ENCODE data around the gene CLRN3. TPM values are rescaled to one million over a fixed set of nuclear protein-coding genes. Genes with fewer than 3 reads are reported as not detected.

Gene CLRN3
- total and polyA plus RNA-seq, 2 donors (not counting 1 experiment from before 2014, with no cell fraction given) = not detected

GRCh38 chr10:127851661-127852194 is 41.0 kb downstream of the CLRN3 start:
- Histone ChIP-seq H4K20me1 (ENCODE audit: control insufficient read depth, extremely low read depth, insufficient read depth, low read length) (no peaks in the 10 kb centered on the region), H3K9me3 (ENCODE audit: control insufficient read depth, insufficient read depth, low read depth, low read length) (no peaks in the 10 kb centered on the region), H3K79me2 (ENCODE audit: control insufficient read depth, insufficient read depth, low read length) (no peaks in the 10 kb centered on the region), H3K4me2 (ENCODE audit: extremely low read depth, insufficient read depth, low read length) (no peak overlapping the region), H3K4me1 (ENCODE audit: control insufficient read depth, extremely low read depth, insufficient read depth, low read length) (no peaks in the 10 kb centered on the region), H3K9ac (ENCODE audit: insufficient read depth, low read length) (no peak overlapping the region), H3K27ac (ENCODE audit: insufficient read depth, low read length) (no peak overlapping the region), H3K27me3 (ENCODE audit: control insufficient read depth, insufficient read depth, low read length) (no peaks in the 10 kb centered on the region), H3K36me3 (ENCODE audit: control insufficient read depth, insufficient read depth, low read length) (no peaks in the 10 kb centered on the region), H3K4me3 (replicated peaks in 1 of 4; ENCODE audit: control extremely low read depth in 1 of 4, insufficient read depth in 1 of 4, low read depth in 3 of 4, low read length in 4 of 4) (no peak overlapping the region), H2AFZ (ENCODE audit: low read length) (no peak overlapping the region)
- no peak for TF ChIP-seq EZH2 (IDR thresholded peaks at IDR 0.05; ENCODE audit: low read length, missing control alignments)
- no peak for TF ChIP-seq CTCF (conservative IDR thresholded peaks at IDR 0.05 in 1 of 2, IDR thresholded peaks at IDR 0.05 in 1 of 2; ENCODE audit: low read depth in 1 of 2, low read length in 2 of 2)
- no peak for DNase-seq (ENCODE audit: low read depth in 2 of 2)

DNA sequence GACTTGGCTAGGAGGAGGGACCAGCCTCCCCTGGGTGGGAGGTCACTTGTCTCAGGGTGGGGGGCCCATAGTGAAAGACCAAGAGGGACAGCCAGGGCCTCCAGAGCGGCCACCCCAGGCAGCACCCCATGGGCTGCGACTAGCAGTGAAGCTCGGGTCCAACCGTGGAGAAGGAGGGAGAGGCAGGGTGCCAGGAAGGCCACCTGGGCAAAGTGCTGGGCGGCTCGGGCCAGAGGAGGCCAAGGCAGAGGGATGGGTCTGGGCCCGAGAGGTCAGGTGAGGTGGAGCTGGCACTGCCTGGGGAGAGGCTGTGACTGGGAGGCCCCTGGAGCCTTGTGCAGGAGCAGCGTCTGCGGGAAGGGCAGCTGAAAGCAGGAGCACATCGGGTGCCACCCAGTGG is 41.8 kb downstream of the CLRN3 start:
- H3K4me3 ChIP-seq (replicated peaks in 1 of 4; ENCODE audit: control extremely low read depth in 1 of 4, insufficient read depth in 1 of 4, low read depth in 3 of 4, low read length in 4 of 4) = no peak overlapping the region
- H3K27ac ChIP-seq (ENCODE audit: insufficient read depth, low read length) = no peak overlapping the region
- no peaks in the 10 kb centered on the region for H4K20me1 ChIP-seq (ENCODE audit: control insufficient read depth, extremely low read depth, insufficient read depth, low read length)
- no peaks in the 10 kb centered on the region for H3K79me2 ChIP-seq (ENCODE audit: control insufficient read depth, insufficient read depth, low read length)
- no peak for TF ChIP-seq CTCF (conservative IDR thresholded peaks at IDR 0.05 in 1 of 2, IDR thresholded peaks at IDR 0.05 in 1 of 2; ENCODE audit: low read depth in 1 of 2, low read length in 2 of 2)
- no peak for TF ChIP-seq EZH2 (IDR thresholded peaks at IDR 0.05; ENCODE audit: low read length, missing control alignments)
- H3K27me3 ChIP-seq (ENCODE audit: control insufficient read depth, insufficient read depth, low read length) = no peaks in the 10 kb centered on the region
- no peak overlapping the region for H2AFZ ChIP-seq (ENCODE audit: low read length)
- H3K4me2 ChIP-seq (ENCODE audit: extremely low read depth, insufficient read depth, low read length) = no peak overlapping the region
- no peak overlapping the region for H3K9ac ChIP-seq (ENCODE audit: insufficient read depth, low read length)
- DNase-seq (ENCODE audit: low read depth in 2 of 2) = no peak
- H3K9me3 ChIP-seq (ENCODE audit: control insufficient read depth, insufficient read depth, low read depth, low read length) = no peaks in the 10 kb centered on the region
- no peaks in the 10 kb centered on the region for H3K36me3 ChIP-seq (ENCODE audit: control insufficient read depth, insufficient read depth, low read length)
- H3K4me1 ChIP-seq (ENCODE audit: control insufficient read depth, extremely low read depth, insufficient read depth, low read length) = no peaks in the 10 kb centered on the region

DNA sequence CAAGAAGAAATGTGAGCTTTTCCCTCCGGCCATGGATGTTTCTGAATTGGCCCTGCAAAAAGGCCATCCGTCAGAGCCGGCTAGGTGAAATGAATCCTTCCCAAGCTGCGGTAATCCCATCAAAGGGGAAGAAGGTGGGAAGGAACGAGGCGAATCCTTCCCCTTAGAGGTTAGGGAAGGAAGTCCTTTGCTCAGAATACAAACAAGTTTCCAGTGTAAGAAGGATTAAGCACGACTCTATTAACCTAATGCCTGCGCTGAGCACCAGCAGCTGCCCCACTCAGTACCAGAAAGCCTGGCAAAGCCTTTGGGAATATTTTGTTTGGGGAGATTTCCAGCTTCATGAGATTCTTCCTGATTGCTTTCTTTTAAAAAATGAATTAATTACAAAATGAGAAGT is 42.8 kb downstream of the CLRN3 start:
- TF ChIP-seq EZH2 (IDR thresholded peaks at IDR 0.05; ENCODE audit: low read length, missing control alignments) = no peak
- no peak for TF ChIP-seq CTCF (conservative IDR thresholded peaks at IDR 0.05 in 1 of 2, IDR thresholded peaks at IDR 0.05 in 1 of 2; ENCODE audit: low read depth in 1 of 2, low read length in 2 of 2)
- Histone ChIP-seq H3K9me3 (ENCODE audit: control insufficient read depth, insufficient read depth, low read depth, low read length) (no peaks in the 10 kb centered on the region), H3K4me2 (ENCODE audit: extremely low read depth, insufficient read depth, low read length) (no peak overlapping the region), H3K27ac (ENCODE audit: insufficient read depth, low read length) (no peak overlapping the region), H3K9ac (ENCODE audit: insufficient read depth, low read length) (no peak overlapping the region), H4K20me1 (ENCODE audit: control insufficient read depth, extremely low read depth, insufficient read depth, low read length) (no peaks in the 10 kb centered on the region), H3K36me3 (ENCODE audit: control insufficient read depth, insufficient read depth, low read length) (no peaks in the 10 kb centered on the region), H2AFZ (ENCODE audit: low read length) (no peak overlapping the region), H3K4me3 (replicated peaks in 1 of 4; ENCODE audit: control extremely low read depth in 1 of 4, insufficient read depth in 1 of 4, low read depth in 3 of 4, low read length in 4 of 4) (no peak overlapping the region), H3K4me1 (ENCODE audit: control insufficient read depth, extremely low read depth, insufficient read depth, low read length) (no peaks in the 10 kb centered on the region), H3K27me3 (ENCODE audit: control insufficient read depth, insufficient read depth, low read length) (no peaks in the 10 kb centered on the region), H3K79me2 (ENCODE audit: control insufficient read depth, insufficient read depth, low read length) (no peaks in the 10 kb centered on the region)
- no peak for DNase-seq (ENCODE audit: low read depth in 2 of 2)
